ENCODE data around the gene GATC.

Gene GATC

GRCh38 chr12:120498870-120499515, 52.7 kb downstream of the GATC start:
- no peak for FAIRE-seq

GRCh38 chr12:120500581-120500980, 54.3 kb downstream of the GATC start:
- FAIRE-seq: no peak

DNA sequence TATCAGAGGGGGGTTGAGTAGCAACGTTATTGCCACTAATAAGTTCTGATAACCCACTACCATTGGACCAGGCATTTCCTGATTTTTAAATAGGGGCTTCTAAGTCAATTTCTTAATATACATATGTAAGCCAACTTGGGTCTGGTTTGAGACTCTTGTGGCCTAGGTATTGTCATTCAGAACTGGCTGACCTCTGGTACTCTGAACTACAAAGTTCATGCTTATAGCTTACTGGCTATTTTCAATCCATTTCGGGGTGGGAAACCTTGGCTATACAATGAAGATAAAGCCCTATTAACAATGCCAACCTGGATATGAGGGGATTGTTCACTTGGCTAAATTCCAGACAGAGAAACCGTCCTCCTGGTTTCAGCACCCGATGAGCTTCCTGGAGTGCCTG, 58.3 kb downstream of the GATC start:
- FAIRE-seq: no peak

GRCh38 chr12:120508537-120508936, 62.3 kb downstream of the GATC start:
- FAIRE-seq: no peak
